Large intestine (tissue), 3 donors: ENCODE results near the gene INTS6. TPM values are rescaled to one million over a fixed set of nuclear protein-coding genes. Genes with fewer than 3 reads are reported as not detected.
"Not testable (repeated sequence)": the region's sequence is repeated elsewhere in the genome, so short reads cannot be mapped to it uniquely, and the experiment has no call there.

ENCODE experiments used
- DNase-seq, 2 donors: peaks; one replicate each; pipeline versions ENCODE4 v3.0.0 to v3.0.0-alpha.2; 2013
- H3K27ac ChIP-seq: one replicate; pipeline ENCODE4 v1.5.1; 2013; ENCODE audit warnings: low read length
- H3K27me3 ChIP-seq: 2 replicates; pipeline ENCODE4 v1.6.1; 2013; ENCODE audit warnings: low read length; ENCODE audit not compliant: control insufficient read depth, insufficient read depth
- H3K36me3 ChIP-seq: 2 replicates; pipeline ENCODE4 v1.6.1; 2013; ENCODE audit warnings: low read length; ENCODE audit not compliant: control insufficient read depth, insufficient read depth
- H3K4me1 ChIP-seq: one replicate; pipeline ENCODE4 v1.6.1; 2013; ENCODE audit warnings: low read length; ENCODE audit not compliant: control insufficient read depth, insufficient read depth
- H3K4me3 ChIP-seq: one replicate; pipeline ENCODE4 v1.5.1; 2013; ENCODE audit warnings: low read length
- H3K9me3 ChIP-seq: one replicate; pipeline ENCODE4 v1.6.1; 2013; ENCODE audit warnings: mild to moderate bottlenecking, low read depth, low read length, moderate library complexity; ENCODE audit not compliant: control insufficient read depth
- WGBS: methylation state at CpG from one replicate; pipeline ENCODE4 v1.1.5; 2013; ENCODE audit warnings: low lambda C conversion rate; ENCODE audit not compliant: insufficient coverage; 5-methylcytosine and 5-hydroxymethylcytosine counted together
- polyA plus RNA-seq: library from polyadenylated mRNA; unstranded; fragments of 120-200 nt; gene quantifications from one replicate; pipeline ENCODE4 v1.2.1, GENCODE V29; 2013

INTS6 gene
- polyA plus RNA-seq, 1 donor, result 24.4 TPM

- not testable (repeated sequence) for H3K36me3 ChIP-seq, H3K27me3 ChIP-seq, H3K27ac ChIP-seq, H3K9me3 ChIP-seq, H3K4me3 ChIP-seq, H3K4me1 ChIP-seq, DNase-seq
- no CpG with 5 or more reads among the region's 1 CpG for WGBS
Measured at GRCh38 chr13:51415339-51415738, 37.5 kb downstream of the INTS6 start.

GRCh38 chr13:51412431-51412830 lies 40.4 kb downstream of the INTS6 start:
- no CpG with 5 or more reads among the region's 3 CpGs for WGBS

GRCh38 chr13:51405176-51405575 lies 47.7 kb downstream of the INTS6 start:
- H3K27ac ChIP-seq, result no peak overlapping the region
- no peaks in the 10 kb centered on the region for H3K4me1 ChIP-seq
- H3K4me3 ChIP-seq, result no peak overlapping the region
- H3K36me3 ChIP-seq, result no peaks in the 10 kb centered on the region
- no peak for DNase-seq
- H3K9me3 ChIP-seq, result peaks cover 2% of the 10 kb centered on the region
- no peaks in the 10 kb centered on the region for H3K27me3 ChIP-seq
- WGBS, result 94% methylated on average over 2 of the region's 2 CpGs

More at GRCh38 chr13:51412431-51412830, 40.4 kb downstream of the INTS6 start:
- no peaks in the 10 kb centered on the region for H3K27me3 ChIP-seq
- no peak overlapping the region for H3K27ac ChIP-seq
- H3K4me3 ChIP-seq, result no peak overlapping the region
- H3K9me3 ChIP-seq, result no peaks in the 10 kb centered on the region
- no peaks in the 10 kb centered on the region for H3K36me3 ChIP-seq
- H3K4me1 ChIP-seq, result no peaks in the 10 kb centered on the region
- DNase-seq, result peak in 1 of 2 donors; percentile 23

GRCh38 chr13:51397262-51397941 lies 55.4 kb downstream of the INTS6 start:
- WGBS, result no CpG with 5 or more reads among the region's 6 CpGs
- Histone ChIP-seq H3K9me3 (no peaks in the 10 kb centered on the region), H3K4me1 (no peaks in the 10 kb centered on the region), H3K27ac (peak overlapping the region; percentile 18), H3K36me3 (peaks cover 4% of the 10 kb centered on the region), H3K4me3 (no peak overlapping the region), H3K27me3 (no peaks in the 10 kb centered on the region)
- peak in 1 of 2 donors; percentile 27 for DNase-seq

GRCh38 chr13:51396352-51396751 lies 56.5 kb downstream of the INTS6 start:
- H3K27me3 ChIP-seq, result no peaks in the 10 kb centered on the region
- no peaks in the 10 kb centered on the region for H3K4me1 ChIP-seq
- H3K27ac ChIP-seq, result no peak overlapping the region
- H3K9me3 ChIP-seq, result no peaks in the 10 kb centered on the region
- H3K36me3 ChIP-seq, result peaks cover 4% of the 10 kb centered on the region
- 100% methylated on average over 1 of the region's 2 CpGs for WGBS
- no peak overlapping the region for H3K4me3 ChIP-seq
- DNase-seq, result no peak

GRCh38 chr13:51394724-51395123 lies 58.1 kb downstream of the INTS6 start:
- H3K9me3 ChIP-seq, result no peaks in the 10 kb centered on the region
- H3K4me1 ChIP-seq, result no peaks in the 10 kb centered on the region
- peaks cover 4% of the 10 kb centered on the region for H3K36me3 ChIP-seq
- H3K4me3 ChIP-seq, result no peak overlapping the region
- no peak overlapping the region for H3K27ac ChIP-seq
- no peaks in the 10 kb centered on the region for H3K27me3 ChIP-seq
- no peak for DNase-seq

- DNase-seq, result no peak
- no peaks in the 10 kb centered on the region for H3K4me1 ChIP-seq
- WGBS, result no CpG with 5 or more reads among the region's 2 CpGs
- H3K27ac ChIP-seq, result no peak overlapping the region
- H3K36me3 ChIP-seq, result peaks cover 13% of the 10 kb centered on the region
- no peaks in the 10 kb centered on the region for H3K27me3 ChIP-seq
- H3K9me3 ChIP-seq, result no peaks in the 10 kb centered on the region
- no peak overlapping the region for H3K4me3 ChIP-seq
Measured at GRCh38 chr13:51385114-51385513, 67.7 kb downstream of the INTS6 start.

DNA sequence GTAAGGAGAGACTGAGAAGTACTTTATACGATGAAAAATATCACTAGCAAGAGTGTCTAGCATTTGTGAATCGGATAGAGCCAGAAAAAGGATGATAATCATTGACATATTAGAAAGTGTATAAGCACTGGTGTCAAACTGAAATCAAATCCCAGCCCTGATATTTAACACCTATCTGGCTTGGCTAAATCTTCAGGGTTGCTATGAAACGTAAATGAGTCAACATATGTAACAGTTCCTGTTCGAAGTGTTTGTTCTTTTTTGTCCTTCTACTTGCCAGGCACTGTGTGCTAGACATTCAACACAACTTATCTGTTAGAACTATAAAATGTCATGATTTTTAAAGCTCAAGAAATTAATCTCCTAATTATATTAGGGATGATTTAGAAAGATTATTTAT lies 72.6 kb downstream of the INTS6 start:
- Histone ChIP-seq H3K27ac (no peak overlapping the region), H3K9me3 (no peaks in the 10 kb centered on the region), H3K27me3 (no peaks in the 10 kb centered on the region), H3K36me3 (peaks cover 22% of the 10 kb centered on the region), H3K4me1 (no peaks in the 10 kb centered on the region), H3K4me3 (no peak overlapping the region)
- DNase-seq, result no peak
- 90% methylated on average over 2 of the region's 4 CpGs for WGBS

- 70% methylated on average over 2 of the region's 2 CpGs for WGBS
- DNase-seq, result no peak
- H3K4me1 ChIP-seq, result no peaks in the 10 kb centered on the region
- no peak overlapping the region for H3K27ac ChIP-seq
- H3K9me3 ChIP-seq, result no peaks in the 10 kb centered on the region
- no peaks in the 10 kb centered on the region for H3K27me3 ChIP-seq
- no peak overlapping the region for H3K4me3 ChIP-seq
- H3K36me3 ChIP-seq, result peaks cover 48% of the 10 kb centered on the region
Measured at GRCh38 chr13:51373451-51373850, 79.4 kb downstream of the INTS6 start.

DNA sequence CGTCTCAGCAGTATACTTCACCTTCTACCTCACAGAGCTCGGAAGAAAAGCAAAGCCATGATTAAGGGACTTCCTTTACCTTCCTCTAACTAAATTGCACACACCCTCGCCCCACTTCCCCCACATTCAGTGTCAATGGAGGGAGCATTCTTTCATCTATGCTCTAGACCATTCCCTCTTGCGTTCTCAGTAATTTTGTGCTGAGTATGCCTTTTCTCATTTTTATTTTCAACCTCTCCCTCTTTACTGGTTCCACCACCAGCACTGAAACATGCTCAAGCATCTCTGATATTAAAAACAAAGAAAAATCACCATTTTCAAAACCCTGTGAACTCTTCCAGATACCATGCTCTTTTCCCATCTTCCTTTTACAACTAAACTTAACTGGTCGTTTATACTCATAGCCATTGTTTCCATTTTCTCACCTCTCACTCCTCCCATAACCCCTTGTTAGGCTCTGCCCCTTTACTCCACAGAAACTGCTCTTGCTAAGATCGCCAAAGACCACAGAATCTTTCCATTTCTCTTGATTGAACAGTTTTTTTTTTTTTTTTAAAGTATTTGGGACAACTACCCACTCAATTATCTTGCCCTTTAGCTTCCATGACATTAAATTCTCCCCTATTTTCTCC lies 81.0 kb downstream of the INTS6 start:
- H3K4me1 ChIP-seq, result no peaks in the 10 kb centered on the region
- H3K4me3 ChIP-seq, result no peak overlapping the region
- H3K27me3 ChIP-seq, result no peaks in the 10 kb centered on the region
- H3K36me3 ChIP-seq, result peaks cover 49% of the 10 kb centered on the region
- H3K27ac ChIP-seq, result no peak overlapping the region
- 83% methylated on average over 3 of the region's 6 CpGs for WGBS
- no peaks in the 10 kb centered on the region for H3K9me3 ChIP-seq
- no peak for DNase-seq

DNA sequence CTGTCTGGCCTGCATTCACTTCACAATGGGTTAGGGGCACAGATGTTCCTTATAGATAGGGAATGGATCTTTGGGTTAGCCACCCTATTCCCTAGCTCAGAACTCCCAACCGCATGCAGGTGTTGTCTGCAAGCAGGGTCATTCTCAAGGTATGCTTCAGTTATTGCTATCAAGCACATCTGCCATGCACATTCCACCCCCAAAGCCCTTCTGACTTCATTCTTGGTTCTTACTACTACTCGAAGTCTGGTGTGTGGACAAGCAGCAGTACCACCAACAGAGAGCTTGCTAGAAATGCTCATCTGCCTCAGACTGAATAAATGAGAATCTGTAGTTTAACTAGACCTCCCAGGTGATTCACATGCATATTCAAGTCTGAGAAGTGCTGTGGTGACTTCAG lies 82.0 kb downstream of the INTS6 start:
- Histone ChIP-seq H3K4me3 (no peak overlapping the region), H3K27me3 (no peaks in the 10 kb centered on the region), H3K4me1 (no peaks in the 10 kb centered on the region), H3K36me3 (peaks cover 56% of the 10 kb centered on the region), H3K27ac (no peak overlapping the region), H3K9me3 (no peaks in the 10 kb centered on the region)
- no peak for DNase-seq
- no CpG with 5 or more reads among the region's 2 CpGs for WGBS
